Uterus (tissue), 4 donors: ENCODE results near the gene SESN3. TPM values are rescaled to one million over a fixed set of nuclear protein-coding genes. Genes with fewer than 3 reads are reported as not detected.
A peak's percentile ranks its signal among the peaks of the same experiment; 100 is the strongest.

ENCODE experiments used
- DNase-seq, 2 donors: peaks; one replicate each; pipeline ENCODE4 v3.0.0-alpha.2; 2019 to 2020
- H3K27ac ChIP-seq, 2 donors: fragments of 200-600 bp; sonication (generic); 1 replicate in 1 of 2; 2 replicates in 1 of 2; pipeline ENCODE4 v1.5.1; 2016 to 2018
- H3K27me3 ChIP-seq, 2 donors: fragments of 200-600 bp; sonication (generic); one replicate each; pipeline ENCODE4 v1.5.1; 2018 to 2019; ENCODE audit warnings: control low read depth in 1 of 2
- H3K36me3 ChIP-seq, 2 donors: fragments of 200-600 bp; sonication (generic); one replicate each; pipeline ENCODE4 v1.5.1; 2019; ENCODE audit warnings: control low read depth in 1 of 2
- H3K4me1 ChIP-seq, 2 donors: fragments of 200-600 bp; sonication (generic); one replicate each; pipeline ENCODE4 v1.5.1; 2018 to 2019; ENCODE audit warnings: control low read depth in 1 of 2
- H3K4me3 ChIP-seq, 2 donors: fragments of 200-600 bp; sonication (generic); 1 replicate in 1 of 2; 2 replicates in 1 of 2; pipeline ENCODE4 v1.5.1; 2018 to 2019; ENCODE audit warnings: mild to moderate bottlenecking in 1 of 2
- H3K9me3 ChIP-seq, 2 donors: fragments of 200-600 bp; sonication (generic); one replicate each; pipeline ENCODE4 v1.5.1; 2019; ENCODE audit warnings: control low read depth in 1 of 2
- POLR2A ChIP-seq, 2 donors: fragments of 450-650 bp; IDR thresholded peaks; one replicate each; pipeline ENCODE4 v1.6.1; 2016; ENCODE audit warnings: antibody characterized with exemption in 2 of 2, mild to moderate bottlenecking in 1 of 2, moderate library complexity in 1 of 2
- intact Hi-C: fragments of 100-400 bp; cut with DNase I; formaldehyde crosslinking; loops from one replicate; pipeline ENCODE4 v1.15.1; 2023; ENCODE audit warnings: low total_unique reads
- total RNA-seq, 4 donors: library from RNA; depleted of rRNA in 3 of 4; stranded (reverse); fragments of >200 nt in 3 of 4; gene quantifications; one replicate each; pipeline versions ENCODE4 v1.1.0 to v1.2.4, GENCODE V29; 2014 to 2023
- TF ChIP-seq, protein P1 (sequence below), 4 experiments: fragments of 200-600 bp in 2 of 4; fragments of 450-650 bp in 2 of 4; sonication (generic) in 2 of 4; IDR thresholded peaks; one replicate each; pipeline ENCODE4 v1.5.1; 2016 to 2019; ENCODE audit warnings: antibody characterized with exemption in 4 of 4, mild to moderate bottlenecking in 2 of 4, moderate library complexity in 1 of 4
- donor health status: DM: yes; HTN: yes; CAD: no.

The SESN3 gene
- total RNA-seq, 4 donors from 2014 or later = 19.7 to 188 (median 39.3) TPM

DNA sequence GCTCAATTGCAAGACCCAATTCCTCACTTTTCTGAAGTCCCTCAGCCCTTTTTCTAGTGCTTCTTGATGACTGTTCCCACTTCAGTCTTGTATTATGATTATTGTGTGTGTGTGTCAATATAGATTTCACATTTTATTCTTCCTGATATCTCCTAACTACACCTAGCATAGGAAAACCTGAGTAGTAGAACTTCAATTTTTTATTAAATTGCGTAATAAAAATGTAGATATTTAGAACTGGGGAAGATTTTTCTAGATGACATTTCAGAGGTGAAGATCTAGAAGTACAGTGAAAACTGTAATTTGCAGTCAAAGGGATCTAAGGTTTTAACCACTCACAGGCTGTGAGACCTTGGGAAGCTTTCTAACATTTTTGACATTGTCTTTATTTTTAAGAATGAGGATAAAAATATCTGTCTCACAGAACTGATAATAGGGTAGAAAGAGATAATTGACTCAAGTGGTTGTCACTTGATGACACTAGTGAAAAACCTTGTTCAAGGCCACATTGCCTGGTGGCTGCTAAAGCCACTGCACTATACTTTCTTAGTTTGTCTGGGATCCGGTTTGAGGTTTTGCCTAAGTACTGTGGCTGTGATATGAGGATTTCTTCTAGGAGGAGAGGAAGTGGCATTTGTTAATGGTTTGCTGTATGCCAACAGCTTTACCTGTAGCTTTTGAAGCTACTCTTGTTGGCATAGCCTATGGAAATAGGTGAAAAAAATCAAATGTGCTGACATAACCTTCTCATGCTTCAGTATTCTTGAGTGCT is 32.2 kb upstream of the SESN3 start:
- H3K4me1 ChIP-seq = peaks cover 0 to 7% of the 10 kb centered on the region in 2 donors
- TF ChIP-seq POLR2A (IDR thresholded peaks at IDR 0.05) = no peak
- TF ChIP-seq, protein P1, sequence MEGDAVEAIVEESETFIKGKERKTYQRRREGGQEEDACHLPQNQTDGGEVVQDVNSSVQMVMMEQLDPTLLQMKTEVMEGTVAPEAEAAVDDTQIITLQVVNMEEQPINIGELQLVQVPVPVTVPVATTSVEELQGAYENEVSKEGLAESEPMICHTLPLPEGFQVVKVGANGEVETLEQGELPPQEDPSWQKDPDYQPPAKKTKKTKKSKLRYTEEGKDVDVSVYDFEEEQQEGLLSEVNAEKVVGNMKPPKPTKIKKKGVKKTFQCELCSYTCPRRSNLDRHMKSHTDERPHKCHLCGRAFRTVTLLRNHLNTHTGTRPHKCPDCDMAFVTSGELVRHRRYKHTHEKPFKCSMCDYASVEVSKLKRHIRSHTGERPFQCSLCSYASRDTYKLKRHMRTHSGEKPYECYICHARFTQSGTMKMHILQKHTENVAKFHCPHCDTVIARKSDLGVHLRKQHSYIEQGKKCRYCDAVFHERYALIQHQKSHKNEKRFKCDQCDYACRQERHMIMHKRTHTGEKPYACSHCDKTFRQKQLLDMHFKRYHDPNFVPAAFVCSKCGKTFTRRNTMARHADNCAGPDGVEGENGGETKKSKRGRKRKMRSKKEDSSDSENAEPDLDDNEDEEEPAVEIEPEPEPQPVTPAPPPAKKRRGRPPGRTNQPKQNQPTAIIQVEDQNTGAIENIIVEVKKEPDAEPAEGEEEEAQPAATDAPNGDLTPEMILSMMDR (IDR thresholded peaks at IDR 0.05) = no peak
- H3K4me3 ChIP-seq = no peak overlapping the region
- no peak overlapping the region for H3K27ac ChIP-seq
- no peaks in the 10 kb centered on the region for H3K27me3 ChIP-seq
- H3K36me3 ChIP-seq = no peaks in the 10 kb centered on the region
- intact Hi-C loops = no loop called here
- no peak for DNase-seq
- H3K9me3 ChIP-seq = no peaks in the 10 kb centered on the region

GRCh38 chr11:95257456-95257971 is 26.5 kb upstream of the SESN3 start:
- Histone ChIP-seq H3K27ac (no peak overlapping the region), H3K4me1 (peaks cover 7 to 10% of the 10 kb centered on the region in 2 donors), H3K9me3 (no peaks in the 10 kb centered on the region), H3K4me3 (no peak overlapping the region), H3K36me3 (no peaks in the 10 kb centered on the region), H3K27me3 (no peaks in the 10 kb centered on the region)
- intact Hi-C loops = no loop called here
- no peak for TF ChIP-seq POLR2A (IDR thresholded peaks at IDR 0.05)
- TF ChIP-seq, protein P1 (IDR thresholded peaks at IDR 0.05) = no peak
- no peak for DNase-seq

- H3K27me3 ChIP-seq = no peaks in the 10 kb centered on the region
- no peaks in the 10 kb centered on the region for H3K9me3 ChIP-seq
- H3K27ac ChIP-seq = peak overlapping the region; percentile 63 to 84
- intact Hi-C loops = no loop called here
- H3K4me3 ChIP-seq = no peak overlapping the region
- H3K36me3 ChIP-seq = no peaks in the 10 kb centered on the region
- DNase-seq = no peak
- H3K4me1 ChIP-seq = peaks cover 7 to 10% of the 10 kb centered on the region in 2 donors
- no peak for TF ChIP-seq POLR2A (IDR thresholded peaks at IDR 0.05)
- TF ChIP-seq, protein P1 (IDR thresholded peaks at IDR 0.05) = no peak
Observed at GRCh38 chr11:95256321-95256779, 25.3 kb upstream of the SESN3 start.

DNA sequence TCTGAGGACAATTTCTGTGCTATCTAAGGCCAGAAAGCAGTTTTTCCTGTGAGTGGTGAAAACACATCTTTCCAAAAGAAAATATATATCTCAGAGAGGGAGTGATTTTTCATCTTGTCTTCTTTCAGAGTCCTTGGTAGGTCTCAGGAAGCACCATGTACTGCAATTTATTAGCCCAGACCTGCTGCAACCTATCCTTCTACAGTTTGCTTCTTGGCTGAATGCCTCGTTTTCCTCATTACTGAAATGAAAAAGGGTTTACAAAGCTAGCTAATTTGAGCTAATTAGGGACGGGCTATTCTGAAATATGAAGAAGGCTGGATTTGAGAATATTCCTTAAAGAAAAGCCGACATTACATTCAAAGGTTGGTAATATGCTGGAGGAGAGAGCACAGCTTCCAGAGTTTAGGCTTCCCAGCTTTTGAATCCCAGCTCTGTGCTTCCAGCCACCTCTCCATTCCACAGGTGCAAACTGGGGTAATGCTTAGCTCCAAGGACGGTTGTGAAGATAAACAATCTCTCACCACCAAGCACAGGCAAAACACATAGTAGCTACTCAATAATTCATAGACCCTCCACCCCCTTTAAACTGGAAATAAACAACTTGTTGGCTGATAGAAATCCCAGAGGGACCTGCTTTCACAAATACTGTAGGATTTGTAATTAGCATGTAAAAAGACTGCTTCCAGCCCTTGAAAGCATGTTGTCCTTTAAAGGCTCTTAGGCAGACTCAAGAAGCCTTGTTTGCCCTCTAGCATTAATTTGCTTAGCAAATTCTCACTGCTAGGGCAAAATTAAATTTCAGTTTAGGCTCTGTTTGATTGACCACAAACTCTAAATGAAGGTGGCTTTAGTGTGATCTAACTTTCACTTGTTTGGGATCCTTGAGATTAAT is 24.5 kb upstream of the SESN3 start:
- Histone ChIP-seq H3K4me1 (peaks cover 7 to 10% of the 10 kb centered on the region in 2 donors), H3K27me3 (no peaks in the 10 kb centered on the region), H3K4me3 (no peak overlapping the region), H3K9me3 (no peaks in the 10 kb centered on the region), H3K27ac (peak overlapping the region; percentile 63 to 84), H3K36me3 (no peaks in the 10 kb centered on the region)
- no peak for TF ChIP-seq POLR2A (IDR thresholded peaks at IDR 0.05)
- TF ChIP-seq, protein P1 (IDR thresholded peaks at IDR 0.05) = no peak
- DNase-seq = no peak
- intact Hi-C loops = no loop called here
